ENCODE results near the gene WDR7.

DNA sequence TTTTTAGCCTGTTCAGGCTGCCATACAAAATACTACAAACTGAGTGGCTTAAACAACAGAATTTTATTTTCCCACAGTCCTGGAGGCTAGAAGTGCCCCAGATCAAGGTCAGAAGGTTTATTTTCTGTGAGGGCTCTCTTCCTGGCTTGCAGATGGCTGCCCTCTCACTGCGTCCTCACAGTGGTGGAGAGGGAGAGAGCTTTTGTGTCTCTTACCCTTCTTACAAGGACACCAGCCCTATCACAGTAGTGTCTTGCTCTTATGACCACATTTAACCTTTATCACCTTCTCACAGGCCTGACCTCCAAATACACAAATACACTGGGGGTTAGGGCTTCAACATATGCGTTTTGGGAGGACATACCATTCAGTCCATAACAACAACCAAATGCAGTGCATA lies 11.7 kb downstream of the WDR7 start:
- TF ChIP-seq, protein P1, sequence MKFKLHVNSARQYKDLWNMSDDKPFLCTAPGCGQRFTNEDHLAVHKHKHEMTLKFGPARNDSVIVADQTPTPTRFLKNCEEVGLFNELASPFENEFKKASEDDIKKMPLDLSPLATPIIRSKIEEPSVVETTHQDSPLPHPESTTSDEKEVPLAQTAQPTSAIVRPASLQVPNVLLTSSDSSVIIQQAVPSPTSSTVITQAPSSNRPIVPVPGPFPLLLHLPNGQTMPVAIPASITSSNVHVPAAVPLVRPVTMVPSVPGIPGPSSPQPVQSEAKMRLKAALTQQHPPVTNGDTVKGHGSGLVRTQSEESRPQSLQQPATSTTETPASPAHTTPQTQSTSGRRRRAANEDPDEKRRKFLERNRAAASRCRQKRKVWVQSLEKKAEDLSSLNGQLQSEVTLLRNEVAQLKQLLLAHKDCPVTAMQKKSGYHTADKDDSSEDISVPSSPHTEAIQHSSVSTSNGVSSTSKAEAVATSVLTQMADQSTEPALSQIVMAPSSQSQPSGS (IDR thresholded peaks at IDR 0.05; ENCODE audit: low read length): no peak
- TF ChIP-seq, protein P2, sequence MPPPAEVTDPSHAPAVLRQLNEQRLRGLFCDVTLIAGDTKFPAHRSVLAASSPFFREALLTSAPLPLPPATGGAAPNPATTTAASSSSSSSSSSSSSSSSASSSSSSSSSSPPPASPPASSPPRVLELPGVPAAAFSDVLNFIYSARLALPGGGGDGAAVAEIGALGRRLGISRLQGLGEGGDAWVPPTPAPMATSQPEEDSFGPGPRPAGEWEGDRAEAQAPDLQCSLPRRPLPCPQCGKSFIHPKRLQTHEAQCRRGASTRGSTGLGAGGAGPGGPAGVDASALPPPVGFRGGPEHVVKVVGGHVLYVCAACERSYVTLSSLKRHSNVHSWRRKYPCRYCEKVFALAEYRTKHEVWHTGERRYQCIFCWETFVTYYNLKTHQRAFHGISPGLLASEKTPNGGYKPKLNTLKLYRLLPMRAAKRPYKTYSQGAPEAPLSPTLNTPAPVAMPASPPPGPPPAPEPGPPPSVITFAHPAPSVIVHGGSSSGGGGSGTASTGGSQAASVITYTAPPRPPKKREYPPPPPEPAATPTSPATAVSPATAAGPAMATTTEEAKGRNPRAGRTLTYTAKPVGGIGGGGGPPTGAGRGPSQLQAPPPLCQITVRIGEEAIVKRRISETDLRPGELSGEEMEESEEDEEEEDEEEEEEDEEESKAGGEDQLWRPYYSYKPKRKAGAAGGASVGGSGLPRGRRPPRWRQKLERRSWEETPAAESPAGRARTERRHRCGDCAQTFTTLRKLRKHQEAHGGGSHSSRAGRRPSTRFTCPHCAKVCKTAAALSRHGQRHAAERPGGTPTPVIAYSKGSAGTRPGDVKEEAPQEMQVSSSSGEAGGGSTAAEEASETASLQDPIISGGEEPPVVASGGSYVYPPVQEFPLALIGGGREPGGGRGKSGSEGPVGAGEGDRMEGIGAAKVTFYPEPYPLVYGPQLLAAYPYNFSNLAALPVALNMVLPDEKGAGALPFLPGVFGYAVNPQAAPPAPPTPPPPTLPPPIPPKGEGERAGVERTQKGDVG (CRISPR knock-in tag; IDR thresholded peaks at IDR 0.05): no peak
- no peak for TF ChIP-seq POLR2AphosphoS5 (IDR thresholded peaks at IDR 0.05; ENCODE audit: low read length)
- TF ChIP-seq, protein P3, sequence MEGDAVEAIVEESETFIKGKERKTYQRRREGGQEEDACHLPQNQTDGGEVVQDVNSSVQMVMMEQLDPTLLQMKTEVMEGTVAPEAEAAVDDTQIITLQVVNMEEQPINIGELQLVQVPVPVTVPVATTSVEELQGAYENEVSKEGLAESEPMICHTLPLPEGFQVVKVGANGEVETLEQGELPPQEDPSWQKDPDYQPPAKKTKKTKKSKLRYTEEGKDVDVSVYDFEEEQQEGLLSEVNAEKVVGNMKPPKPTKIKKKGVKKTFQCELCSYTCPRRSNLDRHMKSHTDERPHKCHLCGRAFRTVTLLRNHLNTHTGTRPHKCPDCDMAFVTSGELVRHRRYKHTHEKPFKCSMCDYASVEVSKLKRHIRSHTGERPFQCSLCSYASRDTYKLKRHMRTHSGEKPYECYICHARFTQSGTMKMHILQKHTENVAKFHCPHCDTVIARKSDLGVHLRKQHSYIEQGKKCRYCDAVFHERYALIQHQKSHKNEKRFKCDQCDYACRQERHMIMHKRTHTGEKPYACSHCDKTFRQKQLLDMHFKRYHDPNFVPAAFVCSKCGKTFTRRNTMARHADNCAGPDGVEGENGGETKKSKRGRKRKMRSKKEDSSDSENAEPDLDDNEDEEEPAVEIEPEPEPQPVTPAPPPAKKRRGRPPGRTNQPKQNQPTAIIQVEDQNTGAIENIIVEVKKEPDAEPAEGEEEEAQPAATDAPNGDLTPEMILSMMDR (IDR thresholded peaks at IDR 0.05 in 2 of 3, conservative IDR thresholded peaks at IDR 0.05 in 1 of 3; ENCODE audit: control insufficient read depth in 2 of 3, extremely low read depth in 1 of 3, insufficient read depth in 1 of 3, low read depth in 3 of 3, low read length in 3 of 3): no peak
- TF ChIP-seq POLR2A (IDR thresholded peaks at IDR 0.05; ENCODE audit: low read depth, low read length): no peak
- no peak for TF ChIP-seq ZNF274 (IDR thresholded peaks at IDR 0.05; ENCODE audit: insufficient read depth, insufficient read length)
- TF ChIP-seq YY1 (IDR thresholded peaks at IDR 0.05; ENCODE audit: low read depth, low read length): no peak
- TF ChIP-seq, protein P4, sequence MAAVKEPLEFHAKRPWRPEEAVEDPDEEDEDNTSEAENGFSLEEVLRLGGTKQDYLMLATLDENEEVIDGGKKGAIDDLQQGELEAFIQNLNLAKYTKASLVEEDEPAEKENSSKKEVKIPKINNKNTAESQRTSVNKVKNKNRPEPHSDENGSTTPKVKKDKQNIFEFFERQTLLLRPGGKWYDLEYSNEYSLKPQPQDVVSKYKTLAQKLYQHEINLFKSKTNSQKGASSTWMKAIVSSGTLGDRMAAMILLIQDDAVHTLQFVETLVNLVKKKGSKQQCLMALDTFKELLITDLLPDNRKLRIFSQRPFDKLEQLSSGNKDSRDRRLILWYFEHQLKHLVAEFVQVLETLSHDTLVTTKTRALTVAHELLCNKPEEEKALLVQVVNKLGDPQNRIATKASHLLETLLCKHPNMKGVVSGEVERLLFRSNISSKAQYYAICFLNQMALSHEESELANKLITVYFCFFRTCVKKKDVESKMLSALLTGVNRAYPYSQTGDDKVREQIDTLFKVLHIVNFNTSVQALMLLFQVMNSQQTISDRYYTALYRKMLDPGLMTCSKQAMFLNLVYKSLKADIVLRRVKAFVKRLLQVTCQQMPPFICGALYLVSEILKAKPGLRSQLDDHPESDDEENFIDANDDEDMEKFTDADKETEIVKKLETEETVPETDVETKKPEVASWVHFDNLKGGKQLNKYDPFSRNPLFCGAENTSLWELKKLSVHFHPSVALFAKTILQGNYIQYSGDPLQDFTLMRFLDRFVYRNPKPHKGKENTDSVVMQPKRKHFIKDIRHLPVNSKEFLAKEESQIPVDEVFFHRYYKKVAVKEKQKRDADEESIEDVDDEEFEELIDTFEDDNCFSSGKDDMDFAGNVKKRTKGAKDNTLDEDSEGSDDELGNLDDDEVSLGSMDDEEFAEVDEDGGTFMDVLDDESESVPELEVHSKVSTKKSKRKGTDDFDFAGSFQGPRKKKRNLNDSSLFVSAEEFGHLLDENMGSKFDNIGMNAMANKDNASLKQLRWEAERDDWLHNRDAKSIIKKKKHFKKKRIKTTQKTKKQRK (IDR thresholded peaks at IDR 0.05; ENCODE audit: low read depth, low read length): no peak
- TF ChIP-seq PAX5 (IDR thresholded peaks at IDR 0.05; ENCODE audit: borderline replicate concordance, low read depth, low read length): no peak
- TF ChIP-seq EZH2 (IDR thresholded peaks at IDR 0.05; ENCODE audit: borderline replicate concordance, control insufficient read depth, low read depth, low read length): no peak
- no peak for TF ChIP-seq ZSCAN29 (IDR thresholded peaks at IDR 0.05)
